ENCODE results near the gene SYT8. TPM values are rescaled to one million over a fixed set of nuclear protein-coding genes. Genes with fewer than 3 reads are reported as not detected.
"Not testable (repeated sequence)": the region's sequence is repeated elsewhere in the genome, so short reads cannot be mapped to it uniquely, and the experiment has no call there.

Gene SYT8
- total RNA-seq, 1 donor from 2014 or later = 0.53 TPM

- no peaks in the 10 kb centered on the region for H3K27me3 ChIP-seq (ENCODE audit: control insufficient read depth, insufficient read depth, low read length)
- FAIRE-seq (no peak), DNase-seq (ENCODE audit: low read depth) (no peak)
- no peaks in the 10 kb centered on the region for H3K36me3 ChIP-seq (ENCODE audit: control insufficient read depth, insufficient read depth, low read length)
- TF ChIP-seq, protein P1, sequence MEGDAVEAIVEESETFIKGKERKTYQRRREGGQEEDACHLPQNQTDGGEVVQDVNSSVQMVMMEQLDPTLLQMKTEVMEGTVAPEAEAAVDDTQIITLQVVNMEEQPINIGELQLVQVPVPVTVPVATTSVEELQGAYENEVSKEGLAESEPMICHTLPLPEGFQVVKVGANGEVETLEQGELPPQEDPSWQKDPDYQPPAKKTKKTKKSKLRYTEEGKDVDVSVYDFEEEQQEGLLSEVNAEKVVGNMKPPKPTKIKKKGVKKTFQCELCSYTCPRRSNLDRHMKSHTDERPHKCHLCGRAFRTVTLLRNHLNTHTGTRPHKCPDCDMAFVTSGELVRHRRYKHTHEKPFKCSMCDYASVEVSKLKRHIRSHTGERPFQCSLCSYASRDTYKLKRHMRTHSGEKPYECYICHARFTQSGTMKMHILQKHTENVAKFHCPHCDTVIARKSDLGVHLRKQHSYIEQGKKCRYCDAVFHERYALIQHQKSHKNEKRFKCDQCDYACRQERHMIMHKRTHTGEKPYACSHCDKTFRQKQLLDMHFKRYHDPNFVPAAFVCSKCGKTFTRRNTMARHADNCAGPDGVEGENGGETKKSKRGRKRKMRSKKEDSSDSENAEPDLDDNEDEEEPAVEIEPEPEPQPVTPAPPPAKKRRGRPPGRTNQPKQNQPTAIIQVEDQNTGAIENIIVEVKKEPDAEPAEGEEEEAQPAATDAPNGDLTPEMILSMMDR (IDR thresholded peaks at IDR 0.05; ENCODE audit: insufficient read depth, low read length, severe bottlenecking) = no peak
- no peak overlapping the region for H3K4me3 ChIP-seq (ENCODE audit: low read depth, low read length)
Measured at GRCh38 chr11:1881442-1882264, 46.9 kb downstream of the SYT8 start.

DNA sequence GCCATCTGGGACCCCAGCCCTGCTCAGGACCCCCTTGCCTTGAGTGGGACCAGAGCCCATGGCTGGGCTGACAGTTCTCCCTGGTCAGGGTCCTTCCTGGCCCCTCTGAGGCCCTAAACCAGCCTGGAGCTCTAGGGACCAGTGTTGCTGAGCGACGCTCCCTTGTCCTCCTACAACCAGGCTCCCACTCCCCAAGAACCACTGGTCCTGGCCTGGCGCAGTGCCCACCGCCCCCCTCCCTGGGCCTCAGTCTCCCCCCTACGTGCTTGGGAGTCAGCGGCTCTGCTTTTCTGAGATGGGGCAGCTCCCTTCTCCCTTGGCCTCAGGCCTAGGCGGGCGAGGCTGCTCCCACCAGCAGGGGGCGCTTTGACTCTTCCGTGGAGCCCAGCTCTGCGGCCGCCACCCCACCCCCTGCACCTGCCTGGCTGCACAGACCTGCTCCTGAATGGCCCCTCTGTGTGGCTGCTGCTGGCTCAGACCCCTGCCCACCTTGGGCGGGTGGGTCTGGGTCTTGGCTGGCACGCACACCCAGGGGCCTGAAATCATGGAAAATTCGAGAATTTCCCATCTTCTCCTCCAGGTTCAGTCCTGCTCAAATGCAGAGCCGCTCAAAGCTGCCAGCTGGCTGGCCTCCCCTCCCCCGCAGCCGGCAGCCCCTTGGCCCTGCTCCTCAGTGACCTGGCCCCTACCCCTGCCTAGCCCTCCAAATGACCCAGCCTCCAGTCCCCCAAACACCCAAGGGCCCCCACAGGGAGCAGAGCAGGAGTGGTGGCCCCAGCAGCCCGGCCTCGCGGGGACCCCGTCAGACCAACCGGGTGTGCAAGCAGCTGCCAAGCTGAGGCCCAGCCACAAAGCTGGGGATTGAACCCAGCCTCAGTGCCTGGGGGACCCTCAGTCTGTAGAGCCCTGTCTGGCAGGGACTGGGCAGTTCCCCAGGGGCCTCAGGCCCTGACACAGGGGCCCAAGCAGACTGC, 47.8 kb downstream of the SYT8 start:
- Histone ChIP-seq H3K36me3 (ENCODE audit: control insufficient read depth, insufficient read depth, low read length) (no peaks in the 10 kb centered on the region), H3K27me3 (ENCODE audit: control insufficient read depth, insufficient read depth, low read length) (peaks cover 1% of the 10 kb centered on the region), H3K4me3 (ENCODE audit: low read depth, low read length) (no peak overlapping the region)
- FAIRE-seq = no peak
- peak; percentile 35 for DNase-seq (ENCODE audit: low read depth)
- TF ChIP-seq, protein P1 (IDR thresholded peaks at IDR 0.05; ENCODE audit: insufficient read depth, low read length, severe bottlenecking) = peak; percentile 94

DNA sequence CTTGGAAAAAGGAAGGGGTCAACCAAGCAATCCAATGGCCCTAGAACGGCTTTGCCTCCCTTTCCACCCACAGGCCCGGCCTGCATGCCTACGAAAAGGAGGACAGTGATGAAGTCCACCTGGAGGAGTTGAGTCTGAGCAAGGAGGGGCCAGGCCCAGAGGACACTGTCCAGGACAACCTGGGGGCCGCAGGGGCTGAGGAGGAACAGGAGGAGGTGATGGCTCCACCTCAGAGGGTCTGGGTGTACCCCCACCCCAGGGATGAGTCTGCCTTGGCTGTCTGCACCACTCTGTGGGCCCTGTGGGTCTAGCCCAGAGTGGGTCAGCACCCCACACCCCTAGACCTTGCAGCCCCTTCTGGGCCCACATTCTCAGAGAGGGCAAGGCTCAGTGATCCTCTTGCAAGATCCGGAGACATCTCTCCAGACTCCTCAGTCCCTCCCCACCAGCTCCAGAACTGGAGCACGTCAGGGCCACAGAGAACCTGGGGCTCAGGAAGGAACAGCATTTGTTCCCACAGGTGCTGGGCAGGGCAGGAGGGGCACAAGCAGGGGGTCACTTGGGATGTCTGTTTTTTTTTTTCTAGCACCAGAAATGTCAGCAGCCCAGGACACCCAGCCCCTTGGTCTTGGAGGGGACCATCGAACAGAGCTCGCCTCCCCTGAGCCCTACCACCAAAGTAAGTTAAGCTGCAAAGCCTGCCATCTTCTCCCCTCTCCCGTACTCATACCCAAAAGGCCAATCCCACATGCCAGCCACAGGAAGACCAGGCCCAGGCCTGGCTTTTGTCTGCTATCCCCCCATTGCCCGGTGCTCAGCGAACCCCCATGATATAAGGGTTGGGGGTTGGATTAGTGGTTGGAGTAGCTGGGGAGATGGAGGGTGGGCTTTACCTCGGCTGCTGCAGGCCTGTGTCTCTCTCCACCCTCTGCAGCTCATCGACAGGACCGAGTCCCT, 48.8 kb downstream of the SYT8 start:
- DNase-seq (ENCODE audit: low read depth) (no peak), FAIRE-seq (no peak)
- TF ChIP-seq, protein P1 (IDR thresholded peaks at IDR 0.05; ENCODE audit: insufficient read depth, low read length, severe bottlenecking) = no peak
- no peaks in the 10 kb centered on the region for H3K36me3 ChIP-seq (ENCODE audit: control insufficient read depth, insufficient read depth, low read length)
- peaks cover 2% of the 10 kb centered on the region for H3K27me3 ChIP-seq (ENCODE audit: control insufficient read depth, insufficient read depth, low read length)
- H3K4me3 ChIP-seq (ENCODE audit: low read depth, low read length) = no peak overlapping the region

DNA sequence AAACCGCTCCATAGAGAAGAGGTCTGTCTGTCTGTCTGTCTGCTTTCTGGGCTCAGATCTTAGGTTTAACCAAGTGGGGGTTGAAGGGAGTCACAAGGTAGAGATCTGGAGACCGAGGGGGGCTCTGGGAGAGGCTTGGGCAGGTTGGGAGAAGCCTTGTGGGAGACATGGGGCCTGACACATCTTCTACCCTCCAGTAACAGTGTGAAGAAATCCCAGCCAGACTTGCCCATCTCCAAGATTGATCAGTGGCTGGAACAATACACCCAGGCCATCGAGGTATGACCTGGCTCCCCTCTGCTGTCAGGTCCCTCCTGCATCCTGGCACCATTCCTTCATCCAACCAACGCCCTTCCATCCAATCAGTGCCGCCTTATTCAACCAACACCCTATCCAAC, 49.5 kb downstream of the SYT8 start:
- FAIRE-seq (no peak), DNase-seq (ENCODE audit: low read depth) (no peak)
- TF ChIP-seq, protein P1 (IDR thresholded peaks at IDR 0.05; ENCODE audit: insufficient read depth, low read length, severe bottlenecking) = no peak
- no peak overlapping the region for H3K4me3 ChIP-seq (ENCODE audit: low read depth, low read length)
- H3K36me3 ChIP-seq (ENCODE audit: control insufficient read depth, insufficient read depth, low read length) = no peaks in the 10 kb centered on the region
- peaks cover 5% of the 10 kb centered on the region for H3K27me3 ChIP-seq (ENCODE audit: control insufficient read depth, insufficient read depth, low read length)

DNA sequence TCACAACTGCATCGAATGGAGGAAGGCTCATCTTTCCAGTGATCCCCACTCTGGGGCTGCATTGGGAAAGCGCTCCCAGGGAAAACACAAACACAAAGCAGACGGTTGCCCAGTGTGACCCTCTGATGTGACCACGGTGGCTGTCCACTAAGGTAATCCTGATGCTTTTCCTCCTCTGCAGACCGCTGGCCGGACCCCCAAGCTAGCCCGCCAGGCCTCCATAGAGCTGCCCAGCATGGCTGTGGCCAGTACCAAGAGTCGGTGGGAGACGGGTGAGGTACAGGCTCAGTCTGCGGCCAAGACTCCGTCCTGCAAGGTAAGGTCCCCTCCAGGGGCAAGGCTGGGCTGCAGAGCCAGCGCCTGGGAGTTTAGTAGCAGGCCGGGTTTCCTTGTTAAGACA, 51.8 kb downstream of the SYT8 start:
- DNase-seq (ENCODE audit: low read depth); H3K36me3 ChIP-seq (ENCODE audit: control insufficient read depth, insufficient read depth, low read length); FAIRE-seq; H3K27me3 ChIP-seq (ENCODE audit: control insufficient read depth, insufficient read depth, low read length); H3K4me3 ChIP-seq (ENCODE audit: low read depth, low read length): not testable (repeated sequence)

Other genes starting within 250 kb of the SYT8 start
- gene KRTAP5-1, start 249.7 kb upstream of the SYT8 start, total RNA-seq = not detected in 2 replicates
- gene KRTAP5-2, start 236.7 kb upstream of the SYT8 start, total RNA-seq = not detected in 2 replicates
- gene KRTAP5-3, start 226.5 kb upstream of the SYT8 start, total RNA-seq = not detected in 2 replicates
- not detected in 2 replicates for gene KRTAP5-4, start 212.9 kb upstream of the SYT8 start, total RNA-seq
- not detected in 2 replicates for gene KRTAP5-5, start 205.2 kb upstream of the SYT8 start, total RNA-seq
- not detected in 2 replicates for gene KRTAP5-6, start 137.8 kb upstream of the SYT8 start, total RNA-seq
- 1.3 and 2.4 TPM in 2 replicates for gene IFITM10, start 84.4 kb upstream of the SYT8 start, total RNA-seq
- 214 and 389 TPM in 2 replicates for gene CTSD, start 71.1 kb upstream of the SYT8 start, total RNA-seq
- 0.26 TPM in 1 of 2 replicates, not detected in the other for gene TNNI2, start 4.0 kb downstream of the SYT8 start, total RNA-seq
- 0.26 TPM in 2 replicates for gene LSP1, start 18.1 kb downstream of the SYT8 start, total RNA-seq
- not detected in 2 replicates for gene PRR33, start 56.9 kb downstream of the SYT8 start, total RNA-seq
- not detected in 2 replicates for gene TNNT3, start 84.7 kb downstream of the SYT8 start, total RNA-seq
- gene MRPL23, start 112.3 kb downstream of the SYT8 start, total RNA-seq = 97.7 and 125 TPM in 2 replicates
- 19.7 and 59.4 TPM in 2 replicates for gene H19, start 162.9 kb downstream of the SYT8 start, total RNA-seq

Measured in bronchial epithelial cell (primary cell).